Bronchial epithelial cell (primary cell): ENCODE results near the gene CCDC85C. TPM values are rescaled to one million over a fixed set of nuclear protein-coding genes. Genes with fewer than 3 reads are reported as not detected.

ENCODE experiments used
- DNase-seq: peaks from one replicate; pipeline ENCODE4 v3.0.0-alpha.2; 2010; ENCODE audit warnings: low read depth
- FAIRE-seq: peaks from 2 replicates; lab custom pipeline; 2011; peaks lifted over from hg19 to GRCh38; lab: Jason Lieb, UNC
- H3K27me3 ChIP-seq: 2 replicates; pipeline ENCODE4 v1.5.1; 2011; ENCODE audit warnings: low read length; ENCODE audit not compliant: control insufficient read depth, insufficient read depth
- H3K36me3 ChIP-seq: 2 replicates; pipeline ENCODE4 v1.5.1; 2011; ENCODE audit warnings: low read length; ENCODE audit not compliant: control insufficient read depth, insufficient read depth
- H3K4me3 ChIP-seq: 2 replicates; pipeline ENCODE4 v1.5.1; 2011; ENCODE audit warnings: mild to moderate bottlenecking, low read depth, low read length, control low read depth
- total RNA-seq: library from RNA; depleted of rRNA; stranded (reverse); fragments of >200 nt; gene quantifications from 2 replicates; pipeline ENCODE4 v1.2.1, GENCODE V29; 2014
- TF ChIP-seq, protein P1 (sequence below): IDR thresholded peaks from 2 replicates; pipeline ENCODE4 v1.5.1; 2011; ENCODE audit warnings: mild to moderate bottlenecking, moderate library complexity, low read length, control low read depth, inconsistent platforms; ENCODE audit not compliant: insufficient read depth, severe bottlenecking

Gene CCDC85C
- total RNA-seq, 1 donor from 2014 or later, result 26.6 TPM

DNA sequence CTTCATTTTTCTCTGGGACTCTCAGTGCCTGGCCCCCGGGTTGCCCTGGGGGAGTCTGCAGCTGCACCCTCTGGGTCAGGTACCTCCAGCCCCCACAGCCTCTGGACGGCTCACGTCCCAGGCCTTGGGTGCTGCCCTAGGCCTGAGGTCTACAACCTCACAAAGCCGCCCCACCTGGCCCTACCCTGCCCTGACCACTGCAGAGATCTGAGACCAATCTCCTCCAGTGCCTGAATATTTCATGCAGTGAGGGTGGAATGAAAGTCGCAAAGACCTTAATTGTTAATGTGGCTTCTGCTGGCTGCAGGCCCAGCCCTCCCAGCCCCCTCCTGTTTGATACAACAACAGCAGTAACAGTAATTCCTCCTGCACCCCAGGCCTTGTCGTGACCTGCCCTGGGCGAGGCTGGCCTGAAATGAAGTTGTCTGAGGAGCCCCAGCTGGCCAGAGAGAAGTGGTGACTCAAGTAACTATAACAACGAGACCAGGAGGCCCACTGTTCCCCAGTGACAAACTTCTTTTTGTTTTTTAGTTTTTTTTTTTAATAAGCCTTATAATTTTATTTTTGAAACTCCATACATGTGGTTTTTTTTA is 8.8 kb upstream of the CCDC85C start:
- FAIRE-seq (no peak), DNase-seq (peak; percentile 89)
- H3K27me3 ChIP-seq, result no peaks in the 10 kb centered on the region
- TF ChIP-seq, protein P1, sequence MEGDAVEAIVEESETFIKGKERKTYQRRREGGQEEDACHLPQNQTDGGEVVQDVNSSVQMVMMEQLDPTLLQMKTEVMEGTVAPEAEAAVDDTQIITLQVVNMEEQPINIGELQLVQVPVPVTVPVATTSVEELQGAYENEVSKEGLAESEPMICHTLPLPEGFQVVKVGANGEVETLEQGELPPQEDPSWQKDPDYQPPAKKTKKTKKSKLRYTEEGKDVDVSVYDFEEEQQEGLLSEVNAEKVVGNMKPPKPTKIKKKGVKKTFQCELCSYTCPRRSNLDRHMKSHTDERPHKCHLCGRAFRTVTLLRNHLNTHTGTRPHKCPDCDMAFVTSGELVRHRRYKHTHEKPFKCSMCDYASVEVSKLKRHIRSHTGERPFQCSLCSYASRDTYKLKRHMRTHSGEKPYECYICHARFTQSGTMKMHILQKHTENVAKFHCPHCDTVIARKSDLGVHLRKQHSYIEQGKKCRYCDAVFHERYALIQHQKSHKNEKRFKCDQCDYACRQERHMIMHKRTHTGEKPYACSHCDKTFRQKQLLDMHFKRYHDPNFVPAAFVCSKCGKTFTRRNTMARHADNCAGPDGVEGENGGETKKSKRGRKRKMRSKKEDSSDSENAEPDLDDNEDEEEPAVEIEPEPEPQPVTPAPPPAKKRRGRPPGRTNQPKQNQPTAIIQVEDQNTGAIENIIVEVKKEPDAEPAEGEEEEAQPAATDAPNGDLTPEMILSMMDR, result no peak
- H3K36me3 ChIP-seq, result no peaks in the 10 kb centered on the region
- H3K4me3 ChIP-seq, result no peak overlapping the region

DNA sequence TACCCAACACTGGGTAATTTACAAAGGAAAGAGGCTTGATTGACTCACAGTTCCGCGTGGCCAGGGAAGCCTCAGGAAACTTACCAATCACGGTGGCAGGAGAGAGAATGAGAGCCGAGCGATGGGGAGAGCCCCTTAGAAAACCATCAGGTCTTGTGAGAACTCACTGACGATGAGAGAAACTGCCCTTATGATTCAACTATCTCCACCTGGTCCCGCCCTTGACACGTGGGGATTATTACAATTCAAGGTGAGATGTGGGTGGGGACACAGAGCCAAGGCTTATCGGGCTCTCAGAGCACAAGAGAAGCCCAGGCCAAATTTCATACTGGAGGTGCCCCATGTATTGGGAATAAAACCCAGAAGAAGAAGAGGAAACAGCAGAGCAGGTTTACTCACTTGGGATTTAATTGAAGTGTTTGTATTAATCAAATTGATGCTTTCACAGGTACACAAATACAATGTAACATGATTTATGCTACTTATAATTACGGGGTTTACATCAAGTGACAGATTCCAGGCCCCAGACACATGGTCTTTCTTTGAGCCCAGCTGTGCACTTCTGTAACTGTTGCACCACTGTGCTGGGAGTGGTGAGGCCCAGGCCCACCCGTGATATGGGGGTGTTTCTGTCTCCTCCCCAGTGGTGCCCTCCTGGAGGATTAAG is 8.2 kb upstream of the CCDC85C start:
- no peak for FAIRE-seq
- peak; percentile 95 for DNase-seq

GRCh38 chr14:99611646-99612045 is 7.6 kb upstream of the CCDC85C start:
- DNase-seq (no peak), FAIRE-seq (no peak)
- H3K4me3 ChIP-seq, result no peak overlapping the region
- H3K27me3 ChIP-seq, result no peaks in the 10 kb centered on the region
- TF ChIP-seq, protein P1, result no peak
- no peaks in the 10 kb centered on the region for H3K36me3 ChIP-seq

More for the DNA sequence above, 8.2 kb upstream of the CCDC85C start:
- no peaks in the 10 kb centered on the region for H3K27me3 ChIP-seq
- H3K36me3 ChIP-seq, result no peaks in the 10 kb centered on the region
- no peak overlapping the region for H3K4me3 ChIP-seq
- TF ChIP-seq, protein P1, result no peak

DNA sequence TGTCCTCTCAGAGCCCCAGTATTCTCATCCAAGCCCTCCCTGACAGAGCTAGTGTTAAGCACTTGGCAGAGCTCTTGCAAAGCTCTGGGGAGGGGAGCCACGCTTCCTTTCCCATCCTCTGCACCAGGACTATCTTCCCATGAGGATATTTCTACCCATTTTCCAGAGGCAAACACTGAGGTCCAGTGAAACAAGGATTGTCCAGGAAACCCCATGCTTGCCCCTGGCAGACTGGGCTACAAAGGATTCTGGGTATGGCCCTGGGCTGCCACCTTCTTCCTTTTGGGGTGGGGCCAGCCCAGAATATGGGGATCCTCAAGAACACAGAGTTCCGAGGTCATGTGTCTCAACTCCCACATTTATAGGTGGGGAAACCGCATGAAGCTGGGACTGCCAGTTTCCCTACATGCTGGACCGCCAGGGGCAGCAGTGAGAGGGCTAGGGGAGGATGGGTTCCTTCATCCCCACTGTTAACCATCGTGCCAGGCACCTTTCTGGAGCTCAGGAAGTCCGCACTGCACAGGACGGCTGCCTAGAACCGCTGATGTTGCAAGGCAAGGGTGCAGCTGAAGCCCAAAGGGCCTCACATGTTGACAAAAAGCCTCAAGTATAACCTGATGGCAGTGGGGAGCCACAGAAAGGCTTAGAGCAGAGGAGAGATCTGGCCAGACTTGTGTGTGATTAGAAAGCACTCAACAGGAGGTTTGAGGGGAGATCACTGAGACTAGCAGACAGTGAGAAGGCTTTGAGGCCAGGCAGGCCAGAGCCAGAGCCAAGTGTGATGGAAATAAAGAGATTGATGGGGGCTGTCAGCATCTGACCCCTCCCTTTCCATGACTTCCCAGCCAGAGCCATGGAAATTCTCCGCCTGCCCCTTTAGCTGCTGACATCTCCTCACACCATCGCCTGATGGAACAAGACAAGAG is 5.5 kb upstream of the CCDC85C start:
- H3K4me3 ChIP-seq, result no peak overlapping the region
- no peak for DNase-seq
- FAIRE-seq, result no peak
- H3K27me3 ChIP-seq, result no peaks in the 10 kb centered on the region
- no peaks in the 10 kb centered on the region for H3K36me3 ChIP-seq
- TF ChIP-seq, protein P1, result no peak

DNA sequence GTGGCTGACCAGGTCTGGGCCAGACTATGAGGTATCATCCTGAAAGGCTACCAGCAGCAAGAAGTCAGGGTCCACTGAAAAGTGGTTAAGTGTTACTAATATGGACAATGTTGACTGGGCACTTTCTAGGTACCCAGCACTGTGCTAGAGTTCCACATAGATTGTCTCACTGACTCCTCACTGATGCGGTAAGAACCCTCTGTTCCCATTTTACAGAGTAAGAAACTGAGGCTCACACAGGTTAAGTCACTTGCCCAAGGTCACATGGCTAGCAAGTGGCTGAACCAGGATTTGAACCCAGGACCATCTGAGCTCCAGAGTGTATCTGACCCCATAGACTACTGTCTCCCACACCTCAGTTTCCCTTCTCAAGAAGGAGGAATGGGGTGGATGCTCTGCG is 4.6 kb upstream of the CCDC85C start:
- FAIRE-seq, result no peak
- no peaks in the 10 kb centered on the region for H3K27me3 ChIP-seq
- no peak overlapping the region for H3K4me3 ChIP-seq
- no peak for DNase-seq
- no peaks in the 10 kb centered on the region for H3K36me3 ChIP-seq
- TF ChIP-seq, protein P1, result no peak
